Uterus (tissue), 4 donors: ENCODE results near the gene TMEM239. TPM values are rescaled to one million over a fixed set of nuclear protein-coding genes. Genes with fewer than 3 reads are reported as not detected.

Experiments used
- DNase-seq, 2 donors: peaks; one replicate each; pipeline ENCODE4 v3.0.0-alpha.2; 2019 to 2020
- H3K27ac ChIP-seq, 2 donors: fragments of 200-600 bp; sonication (generic); 1 replicate in 1 of 2; 2 replicates in 1 of 2; pipeline ENCODE4 v1.5.1; 2016 to 2018
- H3K27me3 ChIP-seq, 2 donors: fragments of 200-600 bp; sonication (generic); one replicate each; pipeline ENCODE4 v1.5.1; 2018 to 2019; ENCODE audit warnings: control low read depth in 1 of 2
- H3K36me3 ChIP-seq, 2 donors: fragments of 200-600 bp; sonication (generic); one replicate each; pipeline ENCODE4 v1.5.1; 2019; ENCODE audit warnings: control low read depth in 1 of 2
- H3K4me1 ChIP-seq, 2 donors: fragments of 200-600 bp; sonication (generic); one replicate each; pipeline ENCODE4 v1.5.1; 2018 to 2019; ENCODE audit warnings: control low read depth in 1 of 2
- H3K4me3 ChIP-seq, 2 donors: fragments of 200-600 bp; sonication (generic); 1 replicate in 1 of 2; 2 replicates in 1 of 2; pipeline ENCODE4 v1.5.1; 2018 to 2019; ENCODE audit warnings: mild to moderate bottlenecking in 1 of 2
- H3K9me3 ChIP-seq, 2 donors: fragments of 200-600 bp; sonication (generic); one replicate each; pipeline ENCODE4 v1.5.1; 2019; ENCODE audit warnings: control low read depth in 1 of 2
- CTCF ChIP-seq, 4 experiments: fragments of 200-600 bp in 2 of 4; fragments of 450-650 bp in 2 of 4; sonication (generic) in 2 of 4; IDR thresholded peaks; one replicate each; pipeline ENCODE4 v1.5.1; 2016 to 2019; ENCODE audit warnings: antibody characterized with exemption in 4 of 4, mild to moderate bottlenecking in 2 of 4, moderate library complexity in 1 of 4
- POLR2A ChIP-seq, 2 donors: fragments of 450-650 bp; IDR thresholded peaks; one replicate each; pipeline ENCODE4 v1.6.1; 2016; ENCODE audit warnings: antibody characterized with exemption in 2 of 2, mild to moderate bottlenecking in 1 of 2, moderate library complexity in 1 of 2
- intact Hi-C: fragments of 100-400 bp; cut with DNase I; formaldehyde crosslinking; loops from one replicate; pipeline ENCODE4 v1.15.1; 2023; ENCODE audit warnings: low total_unique reads
- total RNA-seq, 4 donors: library from RNA; depleted of rRNA in 3 of 4; stranded (reverse); fragments of >200 nt in 3 of 4; gene quantifications; one replicate each; pipeline versions ENCODE4 v1.1.0 to v1.2.4, GENCODE V29; 2014 to 2023
- donor health status: DM: yes; HTN: yes; CAD: no.

Gene TMEM239
- total RNA-seq, 4 donors from 2014 or later, result not detected

GRCh38 chr20:2809690-2810089 lies 6.5 kb upstream of the TMEM239 start:
- Histone ChIP-seq H3K36me3 (no peaks in the 10 kb centered on the region), H3K27me3 (no peaks in the 10 kb centered on the region), H3K4me1 (peaks cover 0 to 17% of the 10 kb centered on the region in 2 donors), H3K4me3 (no peak overlapping the region), H3K9me3 (no peaks in the 10 kb centered on the region), H3K27ac (no peak overlapping the region)
- TF ChIP-seq CTCF (IDR thresholded peaks at IDR 0.05) (no peak), POLR2A (IDR thresholded peaks at IDR 0.05) (no peak)
- intact Hi-C loops, result no loop called here
- no peak for DNase-seq

DNA sequence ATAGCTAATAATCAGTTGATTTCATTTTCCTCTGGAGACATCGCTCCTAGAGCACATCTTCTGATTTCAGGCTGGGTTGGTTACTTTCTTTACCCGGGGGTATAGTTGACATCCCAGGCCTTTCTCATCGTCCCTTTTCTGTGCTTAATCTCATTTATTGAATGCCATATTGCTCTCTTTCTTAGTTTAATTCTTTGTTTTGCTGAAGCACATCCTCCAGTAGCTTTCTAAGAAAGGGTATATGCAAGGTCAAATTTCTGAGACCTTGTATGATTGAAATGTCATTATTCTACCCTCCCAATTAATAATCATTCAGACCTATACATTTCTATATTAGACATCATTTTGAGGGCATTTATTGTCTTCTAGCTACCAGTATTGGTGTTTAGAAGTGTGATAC lies 4.0 kb upstream of the TMEM239 start:
- no peak for DNase-seq
- peaks cover 0 to 13% of the 10 kb centered on the region in 2 donors for H3K4me1 ChIP-seq
- intact Hi-C loops, result no loop called here
- no peaks in the 10 kb centered on the region for H3K36me3 ChIP-seq
- no peak overlapping the region for H3K4me3 ChIP-seq
- H3K9me3 ChIP-seq, result no peaks in the 10 kb centered on the region
- H3K27me3 ChIP-seq, result no peaks in the 10 kb centered on the region
- no peak overlapping the region for H3K27ac ChIP-seq
- TF ChIP-seq CTCF (IDR thresholded peaks at IDR 0.05) (no peak), POLR2A (IDR thresholded peaks at IDR 0.05) (no peak)

DNA sequence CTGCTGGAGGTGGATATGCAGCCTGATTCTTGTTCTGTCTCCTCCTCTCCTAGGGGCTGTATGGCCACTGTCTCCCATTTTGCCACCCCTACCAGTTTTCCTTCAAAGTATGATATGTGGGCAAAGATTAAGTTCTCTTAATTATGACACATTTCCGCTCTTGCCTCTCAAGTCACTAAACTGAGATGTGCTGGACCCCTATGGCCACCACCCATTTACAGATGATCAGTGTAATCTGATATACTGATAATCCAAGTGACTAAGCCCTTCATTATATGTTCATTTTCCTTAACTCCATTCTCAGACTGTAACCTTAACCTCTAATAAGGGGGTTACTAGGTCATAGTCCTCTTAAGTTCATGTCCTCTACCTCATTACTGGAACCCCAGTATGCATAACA lies 2.1 kb upstream of the TMEM239 start:
- intact Hi-C loops, result no loop called here
- Histone ChIP-seq H3K36me3 (no peaks in the 10 kb centered on the region), H3K9me3 (no peaks in the 10 kb centered on the region), H3K27me3 (no peaks in the 10 kb centered on the region), H3K4me1 (peaks cover 0 to 13% of the 10 kb centered on the region in 2 donors), H3K27ac (peak overlapping the region in 1 of 2 donors; percentile 89), H3K4me3 (no peak overlapping the region)
- TF ChIP-seq CTCF (IDR thresholded peaks at IDR 0.05) (no peak), POLR2A (IDR thresholded peaks at IDR 0.05) (no peak)
- no peak for DNase-seq

- TF ChIP-seq CTCF (IDR thresholded peaks at IDR 0.05) (no peak), POLR2A (IDR thresholded peaks at IDR 0.05) (no peak)
- Histone ChIP-seq H3K9me3 (no peaks in the 10 kb centered on the region), H3K27ac (peak within 1 kb of the TSS; percentile 62 to 89), H3K4me1 (peaks cover 0 to 13% of the 10 kb centered on the region in 2 donors), H3K36me3 (no peaks in the 10 kb centered on the region), H3K27me3 (no peaks in the 10 kb centered on the region), H3K4me3 (no peak within 1 kb of the TSS)
- intact Hi-C loops, result no loop called here
- peak; percentile 63 to 87 for DNase-seq
Measured at GRCh38 chr20:2814587-2815051, 1.5 kb upstream of the TMEM239 start, which contains the start of gene C20orf141. Gene C20orf141, plus strand, starts transcription at chr20:2814987. Its CDS starts 198 bp downstream, at chr20:2815185.

DNA sequence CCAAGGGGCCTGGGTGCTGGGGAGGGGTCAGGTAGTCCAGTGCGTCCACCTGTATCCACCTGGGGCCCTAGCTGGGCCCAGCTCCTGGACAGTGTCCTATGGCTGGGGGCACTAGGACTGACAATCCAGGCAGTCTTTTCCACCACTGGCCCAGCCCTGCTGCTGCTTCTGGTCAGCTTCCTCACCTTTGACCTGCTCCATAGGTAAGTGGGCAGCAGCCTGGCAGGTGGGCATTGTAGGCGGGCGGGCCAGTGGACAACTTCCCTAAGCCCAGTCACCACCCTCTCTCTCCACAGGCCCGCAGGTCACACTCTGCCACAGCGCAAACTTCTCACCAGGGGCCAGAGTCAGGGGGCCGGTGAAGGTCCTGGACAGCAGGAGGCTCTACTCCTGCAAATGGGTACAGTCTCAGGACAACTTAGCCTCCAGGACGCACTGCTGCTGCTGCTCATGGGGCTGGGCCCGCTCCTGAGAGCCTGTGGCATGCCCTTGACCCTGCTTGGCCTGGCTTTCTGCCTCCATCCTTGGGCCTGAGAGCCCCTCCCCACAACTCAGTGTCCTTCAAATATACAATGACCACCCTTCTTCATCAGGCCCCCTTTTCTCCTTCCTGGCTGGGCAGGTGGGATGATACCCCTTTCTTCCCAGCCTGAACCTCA lies 793 bp upstream of the TMEM239 start:
- Histone ChIP-seq H3K27ac (peak overlapping the region; percentile 62 to 89), H3K9me3 (no peaks in the 10 kb centered on the region), H3K4me1 (peaks cover 0 to 13% of the 10 kb centered on the region in 2 donors), H3K36me3 (no peaks in the 10 kb centered on the region), H3K27me3 (no peaks in the 10 kb centered on the region), H3K4me3 (no peak overlapping the region)
- TF ChIP-seq POLR2A (IDR thresholded peaks at IDR 0.05), result no peak
- TF ChIP-seq CTCF (IDR thresholded peaks at IDR 0.05), result no peak
- intact Hi-C loops, result no loop called here
- DNase-seq, result no peak
